Rectal smooth muscle tissue (tissue), 1 donor: ENCODE results near the gene CUBN.

ENCODE experiments used
- H3K27ac ChIP-seq: one replicate; pipeline ENCODE4 v1.7.0; 2013; ENCODE audit warnings: low read depth, low read length, inconsistent platforms
- H3K27me3 ChIP-seq: one replicate; pipeline ENCODE4 v1.7.0; 2013; ENCODE audit warnings: low read length; ENCODE audit not compliant: control insufficient read depth, insufficient read depth
- H3K36me3 ChIP-seq: one replicate; pipeline ENCODE4 v1.7.0; 2013; ENCODE audit warnings: low read length; ENCODE audit not compliant: control insufficient read depth, insufficient read depth
- H3K4me1 ChIP-seq: one replicate; pipeline ENCODE4 v1.7.0; 2013; ENCODE audit warnings: low read length; ENCODE audit not compliant: control insufficient read depth, insufficient read depth
- H3K4me3 ChIP-seq: one replicate; pipeline ENCODE4 v1.7.0; 2013; ENCODE audit warnings: low read length
- H3K9ac ChIP-seq: one replicate; pipeline ENCODE4 v1.7.0; 2013; ENCODE audit warnings: low read length

The CUBN gene

GRCh38 chr10:17129741-17130140, at the start of gene CUBN:
Gene CUBN, minus strand, starts transcription at chr10:17129811. Its CDS starts 46 bp downstream, at chr10:17129765.
- no peak within 1 kb of the TSS for H3K27ac ChIP-seq
- no peaks in the 10 kb centered on the region for H3K27me3 ChIP-seq
- H3K4me3 ChIP-seq, result no peak within 1 kb of the TSS
- no peaks in the 10 kb centered on the region for H3K4me1 ChIP-seq
- H3K9ac ChIP-seq, result no peak within 1 kb of the TSS
- no peaks in the 10 kb centered on the region for H3K36me3 ChIP-seq

DNA sequence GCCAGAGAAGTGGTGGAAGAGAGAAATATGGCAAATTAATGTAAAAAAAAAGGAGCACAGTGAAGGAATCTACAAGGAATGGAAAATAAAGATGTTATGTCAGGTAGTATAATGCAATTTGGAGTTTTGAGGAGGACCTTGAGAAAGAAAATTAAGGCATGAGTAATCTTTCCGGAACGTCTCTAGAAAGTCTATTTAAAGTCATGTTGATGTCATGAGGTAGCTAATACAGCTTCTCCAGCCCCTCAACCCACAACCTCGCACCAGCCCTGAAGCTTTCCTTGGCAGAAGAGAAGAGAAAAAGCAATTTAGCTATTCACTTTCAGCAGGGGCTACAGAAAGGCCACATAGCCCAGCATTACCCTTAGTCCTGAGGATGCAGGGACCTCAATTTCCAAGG, 49.4 kb upstream of the CUBN start:
- Histone ChIP-seq H3K36me3 (no peaks in the 10 kb centered on the region), H3K27me3 (no peaks in the 10 kb centered on the region), H3K9ac (no peak overlapping the region)

GRCh38 chr10:17178006-17178405, 48.4 kb upstream of the CUBN start:
- Histone ChIP-seq H3K4me1 (no peaks in the 10 kb centered on the region), H3K9ac (no peak overlapping the region), H3K36me3 (no peaks in the 10 kb centered on the region), H3K4me3 (no peak overlapping the region), H3K27me3 (no peaks in the 10 kb centered on the region), H3K27ac (no peak overlapping the region)

More for the DNA sequence above, 49.4 kb upstream of the CUBN start:
- no peak overlapping the region for H3K27ac ChIP-seq
- H3K4me1 ChIP-seq, result no peaks in the 10 kb centered on the region
- H3K4me3 ChIP-seq, result no peak overlapping the region

- no peaks in the 10 kb centered on the region for H3K4me1 ChIP-seq
- H3K36me3 ChIP-seq, result no peaks in the 10 kb centered on the region
- H3K27ac ChIP-seq, result no peak overlapping the region
- no peak overlapping the region for H3K4me3 ChIP-seq
- no peaks in the 10 kb centered on the region for H3K27me3 ChIP-seq
- no peak overlapping the region for H3K9ac ChIP-seq
Observed at GRCh38 chr10:17177014-17177413, 47.4 kb upstream of the CUBN start.

DNA sequence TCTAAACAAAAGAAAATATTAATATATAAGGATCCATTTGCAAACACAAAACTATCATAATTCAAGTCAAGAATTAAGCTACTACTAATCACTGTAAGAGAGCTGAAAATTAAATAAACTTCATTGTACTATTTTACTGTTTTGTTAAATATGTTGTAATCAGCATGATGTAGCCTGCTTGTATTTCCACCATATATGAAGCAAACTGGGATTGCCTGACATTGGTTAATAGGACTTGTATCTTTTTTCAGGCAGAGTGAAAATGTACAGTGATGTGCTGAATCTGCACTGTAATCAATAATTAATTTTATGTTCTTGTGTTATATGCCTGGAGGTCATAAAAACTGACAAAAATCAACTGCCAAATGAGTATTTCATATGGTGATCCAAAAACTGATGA, 46.5 kb upstream of the CUBN start:
- no peaks in the 10 kb centered on the region for H3K4me1 ChIP-seq
- H3K27ac ChIP-seq, result no peak overlapping the region
- no peaks in the 10 kb centered on the region for H3K36me3 ChIP-seq
- H3K27me3 ChIP-seq, result no peaks in the 10 kb centered on the region
- H3K9ac ChIP-seq, result no peak overlapping the region
- H3K4me3 ChIP-seq, result no peak overlapping the region

DNA sequence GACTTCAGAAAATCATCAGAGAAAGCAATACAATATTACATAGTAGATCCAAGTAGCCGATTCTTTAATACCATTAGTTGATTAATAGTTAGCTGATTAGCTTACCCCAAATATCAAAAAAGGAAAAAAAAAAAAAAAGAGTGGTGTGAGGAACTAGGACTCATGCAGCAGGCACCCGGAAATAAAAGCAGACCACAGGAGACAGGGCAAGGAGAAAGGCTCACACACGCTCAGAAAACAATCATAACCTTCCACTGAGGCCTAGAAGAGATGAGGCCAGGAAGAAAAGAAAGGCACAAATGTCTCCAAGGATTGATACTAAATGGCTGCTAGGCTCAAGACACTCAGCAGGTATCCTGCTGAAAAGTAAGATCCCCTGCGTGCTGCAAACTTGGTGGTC, 45.9 kb upstream of the CUBN start:
- Histone ChIP-seq H3K4me1 (no peaks in the 10 kb centered on the region), H3K27ac (no peak overlapping the region), H3K4me3 (no peak overlapping the region), H3K27me3 (no peaks in the 10 kb centered on the region), H3K9ac (no peak overlapping the region), H3K36me3 (no peaks in the 10 kb centered on the region)

DNA sequence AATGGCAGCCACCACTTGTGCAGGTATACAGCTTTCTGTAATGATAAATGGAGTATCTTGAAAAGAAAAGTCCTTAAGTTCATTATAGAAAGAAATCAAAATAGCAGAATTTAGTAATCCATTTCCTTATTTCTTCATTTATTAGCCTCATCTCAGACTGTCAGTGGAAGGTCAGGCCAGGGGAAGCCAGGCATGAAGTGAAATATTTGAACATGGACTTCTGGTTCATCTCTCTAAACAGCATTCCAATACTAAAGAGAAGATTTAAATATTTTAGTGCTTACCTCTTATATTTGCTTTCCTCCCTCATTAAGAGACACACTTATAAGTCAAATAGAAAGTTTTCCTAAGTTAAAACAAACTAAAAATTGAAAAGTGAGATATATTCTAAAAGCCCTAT, 45.0 kb upstream of the CUBN start:
- Histone ChIP-seq H3K36me3 (no peaks in the 10 kb centered on the region), H3K4me1 (no peaks in the 10 kb centered on the region), H3K4me3 (no peak overlapping the region), H3K27ac (no peak overlapping the region), H3K9ac (no peak overlapping the region), H3K27me3 (no peaks in the 10 kb centered on the region)

DNA sequence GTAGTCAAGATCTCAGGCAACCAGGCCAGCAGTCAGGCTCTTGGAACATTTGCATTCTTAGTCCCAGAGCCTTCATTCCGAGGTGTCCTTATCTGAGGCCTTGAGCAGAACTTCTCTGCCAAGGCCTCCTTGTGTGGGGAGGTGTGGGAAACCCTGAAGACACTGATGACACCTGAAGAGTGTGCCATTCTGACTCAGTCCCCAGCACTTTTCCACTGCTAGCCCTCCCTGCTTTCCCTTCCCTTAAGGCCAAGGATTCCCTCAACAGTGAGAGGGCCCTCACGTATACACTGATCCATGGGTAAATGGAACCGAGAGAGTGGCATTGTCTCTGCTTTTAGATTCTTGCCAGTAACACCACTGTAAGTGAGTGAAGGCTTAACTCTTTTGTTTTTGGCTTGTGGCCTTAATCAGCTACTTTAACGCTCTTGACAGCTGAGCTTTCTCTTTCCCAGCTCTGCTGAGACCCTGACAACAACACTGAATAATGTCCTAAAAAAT, 41.6 kb upstream of the CUBN start:
- H3K4me1 ChIP-seq, result no peaks in the 10 kb centered on the region
- H3K4me3 ChIP-seq, result no peak overlapping the region
- no peaks in the 10 kb centered on the region for H3K36me3 ChIP-seq
- H3K27me3 ChIP-seq, result no peaks in the 10 kb centered on the region
- no peak overlapping the region for H3K27ac ChIP-seq
- H3K9ac ChIP-seq, result no peak overlapping the region

GRCh38 chr10:17169803-17170202, 40.2 kb upstream of the CUBN start:
- Histone ChIP-seq H3K4me3 (no peak overlapping the region), H3K9ac (no peak overlapping the region), H3K4me1 (no peaks in the 10 kb centered on the region), H3K27me3 (no peaks in the 10 kb centered on the region), H3K36me3 (no peaks in the 10 kb centered on the region), H3K27ac (no peak overlapping the region)

DNA sequence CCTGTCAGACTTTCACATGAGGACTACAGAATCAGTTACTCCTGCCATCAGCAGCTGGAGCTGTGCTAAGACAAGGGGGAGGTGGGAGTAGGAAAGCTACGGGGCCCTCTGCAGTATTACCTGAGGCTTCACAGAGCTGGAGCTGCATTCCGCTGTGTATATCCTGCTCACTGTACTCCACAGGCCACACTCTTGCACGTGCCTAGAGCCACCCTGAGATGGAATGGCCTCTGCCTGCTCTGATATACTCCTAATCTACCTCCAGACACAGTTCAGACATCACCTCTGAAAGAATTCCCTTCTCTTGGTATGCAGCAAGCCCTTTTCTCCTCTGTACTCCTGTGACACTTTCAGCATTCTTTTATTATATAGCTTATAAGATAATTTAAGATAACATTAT, 37.1 kb upstream of the CUBN start:
- Histone ChIP-seq H3K9ac (no peak overlapping the region), H3K4me1 (no peaks in the 10 kb centered on the region), H3K36me3 (no peaks in the 10 kb centered on the region), H3K27ac (no peak overlapping the region), H3K27me3 (no peaks in the 10 kb centered on the region), H3K4me3 (no peak overlapping the region)

- Histone ChIP-seq H3K4me3 (no peak overlapping the region), H3K9ac (no peak overlapping the region), H3K27ac (no peak overlapping the region), H3K27me3 (no peaks in the 10 kb centered on the region), H3K36me3 (no peaks in the 10 kb centered on the region), H3K4me1 (no peaks in the 10 kb centered on the region)
Observed at GRCh38 chr10:17162828-17163227, 33.2 kb upstream of the CUBN start.

GRCh38 chr10:17161775-17162174, 32.2 kb upstream of the CUBN start:
- Histone ChIP-seq H3K4me3 (no peak overlapping the region), H3K9ac (no peak overlapping the region), H3K27me3 (no peaks in the 10 kb centered on the region), H3K27ac (no peak overlapping the region), H3K36me3 (no peaks in the 10 kb centered on the region), H3K4me1 (no peaks in the 10 kb centered on the region)

- Histone ChIP-seq H3K4me3 (no peak overlapping the region), H3K4me1 (no peaks in the 10 kb centered on the region), H3K27ac (no peak overlapping the region), H3K27me3 (no peaks in the 10 kb centered on the region), H3K9ac (no peak overlapping the region), H3K36me3 (no peaks in the 10 kb centered on the region)
Observed at GRCh38 chr10:17157024-17157423, 27.4 kb upstream of the CUBN start.
